ENCODE measurements around the gene PRKCE. TPM values are rescaled to one million over a fixed set of nuclear protein-coding genes. Genes with fewer than 3 reads are reported as not detected.

Gene PRKCE
- total RNA-seq, 1 experiment from 2014 or later, result 14.0 TPM

GRCh38 chr2:45910473-45911060 lies 259.1 kb downstream of the PRKCE start:
- POLR2A ChIA-PET, result no interaction called here
- peaks cover 3% of the 10 kb centered on the region; the same call in 1 of the 2 replicates for H3K4me1 ChIP-seq (ENCODE audit: control insufficient read depth, insufficient read depth, low read length)
- no peak for TF ChIP-seq CTCF (IDR thresholded peaks at IDR 0.05)
- no peak for TF ChIP-seq POLR2AphosphoS5 (IDR thresholded peaks at IDR 0.05; ENCODE audit: low read depth, low read length)
- TF ChIP-seq SIN3A (IDR thresholded peaks at IDR 0.05; ENCODE audit: borderline replicate concordance, insufficient read depth, low read depth, low read length), result no peak
- no peak for TF ChIP-seq REST (IDR thresholded peaks at IDR 0.05; ENCODE audit: insufficient read depth in 1 of 2, low read depth in 2 of 2, low read length in 1 of 2)
- TF ChIP-seq TCF7L2 (IDR thresholded peaks at IDR 0.05; ENCODE audit: low read depth, low read length), result no peak
- no peak overlapping the region for H3K27ac ChIP-seq (ENCODE audit: low read length)
- DNase-seq (ENCODE audit: low read depth, low spot score) (no peak), ATAC-seq (no peak)
- H3K27me3 ChIP-seq (ENCODE audit: control insufficient read depth, insufficient read depth, low read length), result no peaks in the 10 kb centered on the region
- in situ Hi-C loops (cut with HindIII; ENCODE audit: low pct_unique_long_range_greater_than_20kb, low sequenced_read_pairs), result no loop called here
- no peaks in the 10 kb centered on the region for H3K36me3 ChIP-seq (ENCODE audit: control insufficient read depth, insufficient read depth, low read length)
- no peaks in the 10 kb centered on the region for H3K9me3 ChIP-seq (ENCODE audit: control insufficient read depth, insufficient read depth, low read depth, low read length)
- intact Hi-C loops (cut with micrococcal nuclease; ENCODE audit: unreplicated experiment), result no loop called here
- no peak overlapping the region for H3K4me3 ChIP-seq (ENCODE audit: low read depth in 2 of 2, low read length in 2 of 2)
- CTCF ChIA-PET, result no interaction called here
- no TSS peak for BruUV-seq (replicated peaks)

- TF ChIP-seq TCF7L2 (IDR thresholded peaks at IDR 0.05; ENCODE audit: low read depth, low read length) (no peak), CTCF (IDR thresholded peaks at IDR 0.05) (no peak), REST (IDR thresholded peaks at IDR 0.05; ENCODE audit: insufficient read depth in 1 of 2, low read depth in 2 of 2, low read length in 1 of 2) (no peak), POLR2AphosphoS5 (IDR thresholded peaks at IDR 0.05; ENCODE audit: low read depth, low read length) (no peak), SIN3A (IDR thresholded peaks at IDR 0.05; ENCODE audit: borderline replicate concordance, insufficient read depth, low read depth, low read length) (no peak)
- no peaks in the 10 kb centered on the region for H3K9me3 ChIP-seq (ENCODE audit: control insufficient read depth, insufficient read depth, low read depth, low read length)
- no peaks in the 10 kb centered on the region for H3K36me3 ChIP-seq (ENCODE audit: control insufficient read depth, insufficient read depth, low read length)
- no peak for DNase-seq (ENCODE audit: low read depth, low spot score)
- in situ Hi-C loops (cut with HindIII; ENCODE audit: low pct_unique_long_range_greater_than_20kb, low sequenced_read_pairs) (no loop called here), intact Hi-C loops (cut with micrococcal nuclease; ENCODE audit: unreplicated experiment) (no loop called here)
- H3K4me1 ChIP-seq (ENCODE audit: control insufficient read depth, insufficient read depth, low read length), result peaks cover 3% of the 10 kb centered on the region; the same call in 1 of the 2 replicates
- no peak overlapping the region for H3K27ac ChIP-seq (ENCODE audit: low read length)
- H3K4me3 ChIP-seq (ENCODE audit: low read depth in 2 of 2, low read length in 2 of 2), result no peak overlapping the region
- H3K27me3 ChIP-seq (ENCODE audit: control insufficient read depth, insufficient read depth, low read length), result no peaks in the 10 kb centered on the region
- BruUV-seq (replicated peaks), result no TSS peak
- ChIA-PET POLR2A (no interaction called here), CTCF (no interaction called here)
- no peak for ATAC-seq
Observed at GRCh38 chr2:45911538-45911937, 260.1 kb downstream of the PRKCE start.
